Left lung (tissue), 10 donors: Measurements from ENCODE around the gene RYR3. TPM values are rescaled to one million over a fixed set of nuclear protein-coding genes. Genes with fewer than 3 reads are reported as not detected.
A peak's percentile ranks its signal among the peaks of the same experiment; 100 is the strongest.

Experiments
- ATAC-seq: fragments of 200-7000 bp; cut with Tn5 transposase; one replicate; pipeline ENCODE4 v1.9.1; 2020; ENCODE audit warnings: moderate library complexity
- DNase-seq, 4 donors: peaks; one replicate each; pipeline ENCODE4 v3.0.0-alpha.2; 2013 to 2020
- H3K27ac ChIP-seq, 2 donors: fragments of 200-600 bp; sonication (generic) in 1 of 2; one replicate each; pipeline versions ENCODE4 v1.5.0 to v1.8.0; 2020 to 2021
- H3K27me3 ChIP-seq, 2 donors: fragments of 200-600 bp; sonication (generic) in 1 of 2; one replicate each; pipeline versions ENCODE4 v1.5.0 to v1.8.0; 2020 to 2021
- H3K36me3 ChIP-seq, 2 donors: fragments of 200-600 bp; sonication (generic) in 1 of 2; one replicate each; pipeline versions ENCODE4 v1.5.0 to v1.8.0; 2020 to 2021
- H3K4me1 ChIP-seq, 2 donors: fragments of 200-600 bp; one replicate each; pipeline ENCODE4 v1.8.0; 2021
- H3K4me3 ChIP-seq, 2 donors: fragments of 200-600 bp; sonication (generic) in 1 of 2; one replicate each; pipeline versions ENCODE4 v1.5.0 to v1.8.0; 2020 to 2021; ENCODE audit warnings: mild to moderate bottlenecking in 1 of 2
- H3K9me3 ChIP-seq, 2 donors: fragments of 200-600 bp; sonication (generic) in 1 of 2; one replicate each; pipeline versions ENCODE4 v1.5.0 to v1.8.0; 2020 to 2021
- CTCF ChIP-seq, 2 donors: fragments of 200-600 bp; sonication (generic) in 1 of 2; IDR thresholded peaks; one replicate each; pipeline versions ENCODE4 v1.5.0 to v1.8.0; 2021; ENCODE audit warnings: antibody characterized with exemption in 2 of 2
- intact Hi-C, 2 donors: fragments of 100-400 bp; cut with DNase I; formaldehyde crosslinking; loops; one replicate each; pipeline versions ENCODE4 v1.11.2 to v1.14.2; 2022
- polyA plus RNA-seq, 6 donors: library from polyadenylated mRNA; unstranded; fragments of 120-200 nt; gene quantifications; one replicate each; pipeline ENCODE4 v1.2.1, GENCODE V29; 2013; ENCODE audit not compliant: insufficient read length in 6 of 6
- total RNA-seq, 2 donors: library from RNA; stranded (reverse); fragmentation: NEBNext Ultra II Directional; extraction: Animal tissue kit (Norgen Biotek cat#: 25700); gene quantifications; one replicate each; pipeline ENCODE4 v1.2.1, GENCODE V29; 2021
- donor health status: DM: no; HTN: yes; CAD: no.
- donor health status: DM: no; HTN: no; CAD: no.

Gene RYR3
- total and polyA plus RNA-seq, 8 donors: 0.24 to 12.6 (median 8.6) TPM

GRCh38 chr15:33636958-33637357 is 326.2 kb downstream of the RYR3 start:
- DNase-seq (no peak), ATAC-seq (no peak)
- no peak for TF ChIP-seq CTCF (IDR thresholded peaks at IDR 0.05)
- intact Hi-C loops: no loop called here
- H3K4me1 ChIP-seq: no peaks in the 10 kb centered on the region
- no peak overlapping the region for H3K27ac ChIP-seq
- H3K4me3 ChIP-seq: no peak overlapping the region
- no peaks in the 10 kb centered on the region for H3K36me3 ChIP-seq
- no peaks in the 10 kb centered on the region for H3K9me3 ChIP-seq
- no peaks in the 10 kb centered on the region for H3K27me3 ChIP-seq

- no peak for DNase-seq
- Histone ChIP-seq H3K4me3 (no peak overlapping the region), H3K27ac (no peak overlapping the region), H3K27me3 (no peaks in the 10 kb centered on the region), H3K36me3 (no peaks in the 10 kb centered on the region), H3K9me3 (no peaks in the 10 kb centered on the region), H3K4me1 (no peaks in the 10 kb centered on the region)
- intact Hi-C loops: no loop called here
- no peak for ATAC-seq
- TF ChIP-seq CTCF (IDR thresholded peaks at IDR 0.05): no peak
Measured at GRCh38 chr15:33638453-33638852, 327.7 kb downstream of the RYR3 start.

- H3K27ac ChIP-seq: no peak overlapping the region
- no peaks in the 10 kb centered on the region for H3K36me3 ChIP-seq
- H3K27me3 ChIP-seq: no peaks in the 10 kb centered on the region
- no peaks in the 10 kb centered on the region for H3K4me1 ChIP-seq
- DNase-seq (no peak), ATAC-seq (no peak)
- TF ChIP-seq CTCF (IDR thresholded peaks at IDR 0.05): no peak
- intact Hi-C loops: no loop called here
- H3K9me3 ChIP-seq: no peaks in the 10 kb centered on the region
- no peak overlapping the region for H3K4me3 ChIP-seq
Measured at GRCh38 chr15:33639051-33639450, 328.3 kb downstream of the RYR3 start.

- TF ChIP-seq CTCF (IDR thresholded peaks at IDR 0.05): no peak
- no peak overlapping the region for H3K27ac ChIP-seq
- no peaks in the 10 kb centered on the region for H3K4me1 ChIP-seq
- ATAC-seq: no peak
- no peak for DNase-seq
- H3K9me3 ChIP-seq: no peaks in the 10 kb centered on the region
- intact Hi-C loops: no loop called here
- H3K27me3 ChIP-seq: no peaks in the 10 kb centered on the region
- H3K36me3 ChIP-seq: no peaks in the 10 kb centered on the region
- H3K4me3 ChIP-seq: no peak overlapping the region
Measured at GRCh38 chr15:33639456-33639855, 328.7 kb downstream of the RYR3 start.

GRCh38 chr15:33639978-33640377 is 329.2 kb downstream of the RYR3 start:
- ATAC-seq (no peak), DNase-seq (peak in 1 of 4 donors; percentile 2)
- no peaks in the 10 kb centered on the region for H3K4me1 ChIP-seq
- H3K27me3 ChIP-seq: no peaks in the 10 kb centered on the region
- H3K27ac ChIP-seq: no peak overlapping the region
- no peaks in the 10 kb centered on the region for H3K36me3 ChIP-seq
- no peak for TF ChIP-seq CTCF (IDR thresholded peaks at IDR 0.05)
- H3K9me3 ChIP-seq: no peaks in the 10 kb centered on the region
- intact Hi-C loops: no loop called here
- no peak overlapping the region for H3K4me3 ChIP-seq
